ENCODE measurements around the gene MARS2.

GRCh38 chr2:197707316-197708213 lies 2.4 kb downstream of the MARS2 start:
- no peak for TF ChIP-seq YY1 (IDR thresholded peaks at IDR 0.05; ENCODE audit: insufficient read depth, insufficient read length)
- no peak for TF ChIP-seq SUZ12 (IDR thresholded peaks at IDR 0.05; ENCODE audit: extremely low read depth, insufficient read depth, insufficient read length)
- TF ChIP-seq ZNF274 (IDR thresholded peaks at IDR 0.05; ENCODE audit: low read depth, low read length): no peak
